Islet of Langerhans (tissue), 1 donor: ENCODE data around the gene MT1B.
"Not testable (repeated sequence)": the region's sequence is repeated elsewhere in the genome, so short reads cannot be mapped to it uniquely, and the experiment has no call there.

ENCODE experiments used
- FAIRE-seq: peaks from one replicate; lab custom pipeline; 2011; peaks lifted over from hg19 to GRCh38; lab: Jason Lieb, UNC

MT1B gene

DNA sequence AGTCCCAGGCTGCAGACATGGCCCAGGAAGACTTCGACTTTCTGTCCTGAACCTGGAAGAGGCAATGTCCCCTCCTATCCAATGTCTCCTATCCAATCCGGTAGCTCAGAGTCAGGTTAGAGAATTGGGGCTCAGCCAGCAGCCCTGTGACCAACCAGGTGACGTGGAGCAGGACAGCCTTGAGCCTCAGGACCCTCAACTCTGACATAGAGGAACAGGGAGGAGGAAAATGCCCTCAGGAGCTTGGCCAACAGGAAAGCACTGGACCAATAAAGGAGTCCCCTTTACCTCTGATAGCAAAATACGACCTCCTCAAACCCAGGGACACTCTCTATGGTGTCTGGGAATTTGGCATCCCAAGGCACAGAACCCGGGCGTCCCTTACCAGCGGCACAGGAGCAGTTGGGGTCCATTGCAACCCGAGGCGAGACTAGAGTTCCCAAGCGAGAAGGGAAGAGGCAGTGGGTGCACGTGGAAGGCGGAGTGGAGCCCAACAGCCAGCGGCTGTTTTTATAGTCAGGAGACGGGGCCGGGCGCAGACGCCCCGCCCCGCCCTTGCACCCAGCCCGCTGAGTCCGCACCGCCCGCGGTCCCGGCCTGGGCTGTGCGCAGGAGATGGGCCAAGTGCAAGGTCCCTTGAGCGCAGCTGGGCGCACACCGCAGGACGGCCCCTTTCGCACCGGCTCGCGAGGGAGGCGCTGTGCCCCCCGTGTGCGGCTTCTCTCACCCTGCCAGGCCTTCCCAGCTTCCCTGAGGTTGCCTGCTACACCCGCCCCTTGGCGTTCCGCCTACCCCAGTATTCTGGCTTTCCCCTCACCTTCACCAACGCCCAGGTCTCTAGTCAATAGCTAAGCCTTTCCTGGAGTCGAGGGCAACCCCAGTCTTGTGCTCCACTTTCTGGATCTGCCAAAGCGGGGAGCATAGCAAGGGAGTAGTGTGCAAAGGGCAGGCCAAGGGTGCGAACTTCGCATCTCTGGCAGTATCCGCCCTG lies 16.2 kb downstream of the MT1B start, which contains the start of gene MT1G:
MT1G (minus strand) TSS at position 485 of the 991 bp plus-strand sequence; CDS start at position 413, 72 bp downstream.
- FAIRE-seq, result no peak

DNA sequence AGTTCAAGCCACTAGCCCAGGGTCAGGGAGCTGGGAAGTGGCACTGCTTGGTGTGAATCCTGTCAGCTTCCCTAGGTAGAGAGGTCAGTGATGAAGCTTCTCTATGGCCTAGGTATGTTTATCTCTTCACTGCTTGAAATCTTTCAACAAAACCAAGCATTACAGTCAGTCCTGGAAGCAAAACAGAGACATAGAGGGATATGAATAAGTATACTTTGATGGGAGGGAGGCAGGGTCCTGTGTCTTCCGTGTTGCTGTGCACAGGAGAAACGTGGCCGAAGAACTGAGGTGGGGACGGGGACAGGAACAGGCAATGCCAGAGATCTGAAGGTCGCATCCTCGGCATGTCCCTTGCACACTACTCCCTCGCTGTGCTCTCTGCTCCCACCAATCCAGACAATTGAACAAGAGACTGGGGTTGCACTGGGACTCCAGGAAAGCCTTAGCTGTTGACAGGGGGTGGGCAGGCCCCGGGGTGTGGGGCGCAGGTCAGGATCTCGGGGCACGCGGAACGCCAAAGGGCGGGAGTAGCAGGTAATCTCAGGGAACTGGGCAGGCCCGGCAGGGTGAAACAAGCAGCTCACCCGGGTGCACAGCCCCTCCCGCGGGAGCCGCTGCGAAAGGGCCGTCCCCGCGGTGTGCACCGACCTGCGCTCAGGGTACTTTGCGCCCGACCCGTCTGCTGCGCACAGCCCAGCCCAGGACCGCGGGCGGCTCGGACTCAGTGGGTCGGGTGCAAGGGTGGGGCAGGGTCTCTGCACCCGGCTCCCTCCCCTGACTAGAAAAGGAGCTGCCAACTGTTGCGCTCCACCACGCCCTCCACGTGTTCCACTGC lies 17.5 kb downstream of the MT1B start, which contains the start of gene MT1H:
MT1H (plus strand) TSS at position 810 of the 835 bp plus-strand sequence. CDS start 71 bp downstream, outside the sequence.
- no peak for FAIRE-seq

DNA sequence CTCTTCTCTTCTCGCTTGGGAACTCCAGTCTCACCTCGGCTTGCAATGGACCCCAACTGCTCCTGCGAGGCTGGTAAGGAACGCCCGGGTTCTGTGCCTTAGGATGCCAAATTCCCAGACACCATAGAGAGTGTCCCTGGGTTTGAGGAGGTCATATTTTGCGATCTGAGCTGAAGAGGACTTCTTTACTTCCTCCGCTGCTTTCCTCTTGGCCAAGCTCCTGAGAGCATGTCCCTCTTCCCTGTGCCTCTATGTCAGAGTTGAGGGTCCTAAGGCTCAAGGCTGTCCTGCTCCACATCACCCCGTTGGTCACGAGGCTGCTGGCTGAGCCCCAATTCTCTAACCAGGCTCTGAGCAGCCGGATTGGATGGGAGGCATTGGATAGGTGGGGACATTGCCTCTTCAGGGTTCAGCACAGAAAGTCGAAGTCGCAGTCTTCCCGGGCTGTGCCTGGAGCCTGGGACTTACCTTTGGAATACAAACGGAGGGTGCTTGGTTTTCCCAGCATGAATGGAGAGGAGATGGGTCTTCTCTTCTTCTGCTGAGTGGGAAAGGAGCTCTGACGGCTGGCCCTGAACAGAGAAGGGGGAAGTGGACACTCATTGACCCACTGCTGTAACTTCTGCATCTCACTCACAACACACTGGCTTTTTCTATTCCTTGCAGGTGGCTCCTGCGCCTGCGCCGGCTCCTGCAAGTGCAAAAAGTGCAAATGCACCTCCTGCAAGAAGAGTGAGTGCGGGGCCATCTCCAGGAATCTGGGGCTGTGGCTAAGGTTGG lies 18.3 kb downstream of the MT1B start:
- FAIRE-seq, result no peak

DNA sequence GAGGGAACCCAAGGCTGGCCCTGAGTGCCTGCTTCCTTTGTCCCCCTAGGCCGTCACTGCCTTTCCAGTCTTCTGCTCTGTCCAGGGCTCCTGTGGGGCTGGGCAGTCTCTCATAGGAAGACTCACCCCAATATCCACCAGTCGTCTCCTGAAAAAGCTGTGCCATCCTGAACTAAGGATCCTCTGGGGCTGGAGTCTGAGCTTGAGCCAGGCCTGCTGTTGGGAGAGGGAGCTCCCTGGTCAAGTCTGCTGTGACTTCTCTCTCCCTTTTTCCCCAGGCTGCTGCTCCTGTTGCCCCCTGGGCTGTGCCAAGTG lies 18.9 kb downstream of the MT1B start:
- FAIRE-seq, result no peak

DNA sequence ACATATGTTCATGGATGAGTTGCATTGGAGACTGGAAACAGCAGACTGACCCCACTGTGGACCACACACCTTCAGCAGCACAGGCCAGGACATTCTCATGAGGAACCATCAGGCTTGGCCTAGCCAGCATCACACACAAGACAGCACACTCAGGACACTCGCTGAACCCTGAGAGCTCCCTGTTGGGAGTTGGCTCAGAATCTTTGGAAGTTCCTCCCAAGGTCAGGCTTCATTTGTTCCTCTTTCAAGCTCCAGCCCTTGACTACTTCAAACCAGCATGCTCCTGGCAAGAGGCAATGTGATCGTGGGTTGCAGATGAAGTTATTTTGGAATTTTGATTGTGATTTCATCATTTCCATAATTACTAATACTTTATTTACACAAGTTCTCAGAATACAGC lies 20.0 kb downstream of the MT1B start:
- not testable (repeated sequence) for FAIRE-seq

DNA sequence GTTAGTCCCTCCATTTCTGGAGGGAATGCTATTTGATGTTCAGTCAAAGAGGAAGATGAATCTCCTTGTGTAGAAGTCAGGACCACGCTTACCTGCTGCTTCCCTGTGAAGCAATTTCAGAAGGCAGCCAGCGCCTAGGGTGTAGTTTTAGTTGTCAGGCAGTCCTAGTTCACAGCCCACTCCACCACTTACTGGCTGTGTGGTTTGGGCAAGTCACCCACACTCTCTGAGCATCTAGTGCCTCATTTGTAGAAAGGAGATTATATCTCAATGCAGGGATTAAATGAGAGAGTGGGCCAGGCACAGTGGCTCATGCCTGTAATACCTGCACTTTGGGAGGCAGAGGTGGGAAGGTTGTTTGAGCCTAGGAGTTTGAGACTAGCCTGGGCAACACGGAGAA lies 20.5 kb downstream of the MT1B start:
- FAIRE-seq, result not testable (repeated sequence)

DNA sequence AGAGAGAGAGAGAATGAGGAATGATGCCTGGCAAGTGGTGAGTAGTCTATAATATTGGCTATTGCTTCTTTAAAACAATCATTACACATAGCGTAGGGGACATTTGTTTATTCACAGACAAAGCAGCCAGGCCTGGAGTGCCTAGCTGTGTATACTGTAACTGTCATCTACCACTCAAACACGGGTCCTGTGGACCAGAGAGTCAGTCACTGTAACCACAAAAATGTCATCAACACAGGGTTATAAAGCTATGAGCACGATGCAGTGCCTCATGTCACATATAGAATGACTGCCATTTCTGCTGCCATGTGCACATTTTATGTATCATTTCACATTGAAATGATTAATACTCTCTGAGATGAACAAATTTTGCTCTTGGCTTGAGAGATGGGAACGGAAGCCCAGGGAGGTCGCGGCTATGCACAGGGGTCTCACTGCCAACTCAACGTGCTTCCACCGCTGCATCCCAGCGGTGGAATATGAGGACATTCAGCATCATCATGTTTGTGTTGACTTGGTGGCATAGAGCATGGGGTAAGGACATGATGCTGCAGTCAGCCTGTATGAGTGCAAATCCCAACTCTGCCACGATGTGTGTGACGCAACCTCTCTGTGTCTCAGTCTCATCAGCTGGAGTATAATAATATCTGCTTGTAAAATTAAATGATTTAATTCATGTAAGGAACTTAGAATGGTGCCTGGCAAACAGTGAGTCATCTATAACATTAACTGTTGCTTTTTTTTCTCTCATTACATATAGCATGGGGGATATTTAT lies 21.3 kb downstream of the MT1B start:
- FAIRE-seq, result no peak

DNA sequence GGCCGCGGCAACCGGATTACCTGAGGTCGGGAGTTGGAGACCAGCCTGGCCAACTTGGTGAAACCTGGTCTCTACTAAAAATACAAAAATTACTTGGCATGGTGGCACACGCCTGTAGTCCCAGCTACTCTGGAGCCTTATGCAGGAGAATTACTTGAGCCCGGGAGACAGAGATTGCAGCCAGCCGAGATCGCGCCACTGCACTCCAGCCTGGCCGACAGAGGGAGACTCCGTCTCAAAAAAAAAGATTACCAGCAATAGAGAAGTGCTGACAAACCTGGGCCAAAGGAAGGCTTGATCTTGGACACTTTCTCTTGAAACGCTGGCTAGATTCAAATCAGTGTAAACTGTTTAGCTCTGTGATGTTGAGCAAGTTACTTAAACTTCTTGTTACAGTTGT lies 22.2 kb downstream of the MT1B start:
- no peak for FAIRE-seq

DNA sequence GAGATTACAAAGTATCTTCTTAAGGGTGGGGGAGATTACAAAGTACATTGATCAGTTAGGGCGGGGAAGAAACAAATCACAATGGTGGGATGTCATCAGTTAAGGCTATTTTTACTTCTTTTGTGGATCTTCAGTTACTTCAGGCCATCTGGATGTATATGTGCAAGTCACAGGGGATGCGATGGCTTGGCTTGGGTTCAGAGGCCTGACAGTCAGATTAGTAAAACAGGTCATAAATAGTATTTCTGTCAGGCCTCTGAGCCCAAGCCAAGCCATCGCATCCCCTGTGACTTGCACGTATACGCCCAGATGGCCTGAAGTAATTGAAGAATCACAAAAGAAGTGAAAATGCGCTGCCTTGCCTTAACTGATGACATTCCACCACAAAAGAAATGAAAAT lies 22.9 kb downstream of the MT1B start:
- not testable (repeated sequence) for FAIRE-seq

DNA sequence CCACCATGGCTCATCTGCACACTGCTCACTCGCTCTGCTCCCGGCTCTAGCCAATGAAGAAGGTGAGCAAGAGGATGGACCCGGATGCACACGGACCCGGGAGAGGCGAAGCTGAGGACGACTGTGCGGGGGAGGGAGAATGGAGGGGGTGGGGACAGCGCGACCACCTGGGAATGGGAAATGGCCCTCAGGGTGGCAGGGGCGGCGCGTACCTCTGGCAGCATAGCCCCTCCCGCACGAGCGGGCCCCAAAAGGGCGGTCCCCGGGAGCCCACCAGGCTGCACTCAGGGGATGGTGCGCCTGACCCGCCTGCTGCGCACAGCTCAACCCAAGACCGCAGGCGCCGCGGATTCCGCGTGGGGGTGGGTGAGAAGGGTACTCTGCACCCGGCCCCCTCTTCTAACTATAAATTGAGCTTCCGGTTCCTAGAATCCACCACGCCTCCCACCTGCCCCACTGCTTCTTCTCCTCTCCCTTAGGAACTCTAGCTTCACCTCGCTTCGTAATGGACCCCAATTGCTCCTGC lies 24.1 kb downstream of the MT1B start:
- no peak for FAIRE-seq

DNA sequence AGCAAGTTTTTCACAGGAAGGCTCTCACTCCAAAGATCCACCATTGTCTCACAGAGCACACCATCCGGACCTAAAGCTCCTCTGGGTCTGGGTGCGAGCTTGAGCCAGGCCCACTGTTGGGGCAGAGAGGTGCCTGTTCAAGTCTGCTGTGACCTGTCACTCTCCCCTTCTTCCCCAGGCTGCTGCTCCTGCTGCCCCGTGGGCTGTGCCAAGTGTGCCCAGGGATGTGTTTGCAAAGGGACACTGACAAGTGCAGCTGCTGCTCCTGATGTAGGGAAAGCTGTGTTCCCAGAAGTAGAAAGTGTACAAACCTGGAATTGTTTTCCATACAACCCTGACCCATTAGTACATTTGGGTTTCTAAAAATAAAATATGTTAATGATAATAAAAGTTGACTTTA lies 25.8 kb downstream of the MT1B start:
- FAIRE-seq, result no peak

DNA sequence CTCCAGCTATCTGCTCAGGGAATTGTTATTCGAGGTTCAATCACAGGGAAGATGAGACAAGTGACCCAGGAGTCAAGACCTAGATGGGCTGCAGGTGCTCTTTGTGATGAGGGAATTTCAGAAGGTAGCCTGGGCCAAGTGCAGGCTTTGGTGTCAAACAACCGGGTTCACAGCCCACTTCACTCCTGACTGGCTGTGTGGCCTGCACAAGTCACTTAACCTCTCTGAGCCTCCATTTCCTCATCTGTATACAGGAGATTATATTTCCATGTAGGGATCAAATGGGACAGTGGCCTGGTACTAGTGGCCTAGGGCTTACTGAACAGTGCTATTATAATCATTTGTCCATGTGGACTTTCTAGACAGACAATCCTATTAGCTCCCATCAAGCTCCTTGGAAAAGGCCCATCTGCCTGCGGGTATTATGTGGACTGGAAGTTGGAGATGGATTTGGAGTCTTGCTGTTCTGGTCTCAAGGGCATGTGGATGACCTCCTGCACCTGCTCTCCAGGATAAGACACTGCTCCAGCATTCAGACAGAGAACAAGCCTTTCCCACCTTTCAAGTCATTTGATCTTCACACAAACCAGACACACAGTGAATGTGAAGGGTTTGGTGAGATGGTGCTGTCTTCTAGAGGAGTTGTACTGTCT lies 27.5 kb downstream of the MT1B start:
- FAIRE-seq, result no peak

DNA sequence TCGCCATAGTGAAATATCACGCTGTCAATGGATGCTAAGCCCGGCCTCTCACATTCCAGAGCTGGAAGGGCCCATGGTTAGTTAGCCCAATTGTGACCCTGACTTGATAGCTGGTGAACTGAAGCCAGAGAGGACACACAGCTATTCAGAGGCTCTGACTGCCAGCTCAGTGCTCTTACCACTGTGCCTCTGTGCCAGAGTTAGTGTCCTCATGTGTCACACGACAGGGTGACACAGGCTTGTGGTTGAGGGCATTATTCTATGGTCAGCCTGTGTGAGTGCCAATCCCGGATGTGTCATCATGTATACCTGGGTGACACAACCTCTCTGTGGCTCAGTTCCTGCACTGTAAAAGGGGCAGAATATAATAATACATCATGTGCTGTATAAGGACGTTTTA lies 28.1 kb downstream of the MT1B start:
- FAIRE-seq, result no peak

DNA sequence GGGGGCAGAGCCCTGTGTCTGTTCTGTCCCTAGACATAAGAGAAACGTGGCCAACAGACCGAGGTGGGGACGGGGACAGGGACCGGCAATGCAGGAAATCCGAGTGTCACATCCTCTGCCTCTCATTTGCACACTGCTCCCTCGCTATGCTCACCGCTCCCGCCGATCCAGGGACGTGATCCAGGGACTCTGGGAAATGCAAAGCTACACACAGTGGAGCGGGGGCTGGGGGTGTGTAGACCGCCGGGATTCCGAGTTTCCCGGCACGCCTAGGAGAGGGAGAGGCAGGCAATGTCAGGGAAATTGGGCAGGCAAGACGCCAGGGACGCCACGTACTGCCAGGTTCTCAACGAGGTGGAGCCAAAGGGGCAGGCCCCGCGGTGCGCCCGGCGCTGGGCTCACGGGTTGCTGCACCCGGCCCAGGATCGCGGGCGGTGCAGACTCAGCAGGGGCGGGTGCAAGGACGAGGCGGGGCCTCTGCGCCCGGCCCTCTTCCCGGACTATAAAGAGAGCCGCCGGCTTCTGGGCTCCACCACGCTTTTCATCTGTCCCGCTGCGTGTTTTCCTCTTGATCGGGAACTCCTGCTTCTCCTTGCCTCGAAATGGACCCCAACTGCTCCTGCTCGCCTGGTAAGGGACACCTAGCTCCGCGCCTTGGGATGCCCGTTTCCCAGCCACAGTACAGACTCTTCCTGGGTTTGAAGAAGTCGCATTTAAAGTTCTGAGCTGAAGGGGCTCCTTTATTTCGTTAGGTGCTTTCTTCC lies 30.4 kb downstream of the MT1B start, which contains the start of gene MT1X:
MT1X (plus strand) TSS at position 532 of the 764 bp plus-strand sequence; CDS start at position 603, 71 bp downstream.
- no peak for FAIRE-seq

DNA sequence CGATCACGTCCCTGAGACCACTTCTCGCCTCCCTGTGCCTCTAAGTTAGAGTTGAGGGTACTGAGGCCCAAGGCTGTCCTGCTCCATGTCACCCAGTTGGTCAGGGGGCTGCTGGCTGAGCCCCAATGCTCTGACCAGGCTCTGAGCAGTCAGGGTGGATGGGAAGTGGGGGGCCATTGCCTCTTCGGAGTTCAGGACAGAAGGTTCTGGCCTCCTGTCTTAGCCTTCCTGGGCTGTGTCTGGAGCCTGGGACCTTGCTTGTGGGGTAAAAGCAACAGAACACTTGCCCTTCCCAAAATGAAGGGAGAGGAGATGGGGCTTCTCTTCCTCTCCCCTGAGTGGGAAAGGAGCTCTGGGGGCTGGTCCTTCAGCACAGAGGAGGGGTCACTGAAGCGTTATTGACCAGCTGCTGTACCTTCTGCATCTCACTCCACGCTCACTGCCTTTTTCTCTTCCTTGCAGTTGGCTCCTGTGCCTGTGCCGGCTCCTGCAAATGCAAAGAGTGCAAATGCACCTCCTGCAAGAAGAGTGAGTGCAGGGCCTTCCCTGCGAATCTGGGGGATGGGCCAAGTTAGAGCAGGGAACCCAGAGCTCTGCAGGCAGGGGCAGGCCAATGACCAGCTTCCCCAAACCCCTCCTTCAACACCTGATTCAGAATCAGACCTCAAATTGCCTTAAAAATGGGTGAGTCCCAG lies 31.2 kb downstream of the MT1B start:
- FAIRE-seq, result no peak

DNA sequence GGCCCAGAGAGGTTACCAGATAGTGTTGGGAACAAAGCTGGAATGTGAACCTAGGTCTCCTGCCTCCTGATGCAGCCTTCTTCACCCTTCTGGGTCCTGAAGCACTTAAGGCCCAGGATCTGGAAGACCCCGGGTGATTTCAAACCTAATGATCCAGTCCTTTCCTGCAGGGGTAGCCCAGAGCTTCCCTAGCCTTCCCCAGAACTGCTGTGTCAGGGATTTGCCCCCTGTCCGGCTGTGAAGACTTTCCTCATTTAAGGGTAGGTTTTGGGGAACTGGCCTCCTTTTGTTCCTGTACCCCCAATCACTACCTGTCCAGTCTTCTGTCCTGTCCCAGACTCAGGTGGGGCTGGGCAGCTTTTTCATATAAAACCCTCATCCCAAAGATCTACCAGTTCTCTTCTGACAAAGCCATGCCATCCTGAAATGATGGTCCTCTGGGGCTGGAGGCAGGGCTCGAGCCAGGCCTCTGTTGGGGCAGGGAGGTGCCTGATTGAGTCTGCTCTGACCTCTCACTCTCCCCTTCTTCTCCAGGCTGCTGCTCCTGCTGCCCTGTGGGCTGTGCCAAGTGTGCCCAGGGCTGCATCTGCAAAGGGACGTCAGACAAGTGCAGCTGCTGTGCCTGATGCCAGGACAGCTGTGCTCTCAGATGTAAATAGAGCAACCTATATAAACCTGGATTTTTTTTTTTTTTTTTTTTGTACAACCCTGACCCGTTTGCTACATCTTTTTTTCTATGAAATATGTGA lies 31.9 kb downstream of the MT1B start:
- no peak for FAIRE-seq

DNA sequence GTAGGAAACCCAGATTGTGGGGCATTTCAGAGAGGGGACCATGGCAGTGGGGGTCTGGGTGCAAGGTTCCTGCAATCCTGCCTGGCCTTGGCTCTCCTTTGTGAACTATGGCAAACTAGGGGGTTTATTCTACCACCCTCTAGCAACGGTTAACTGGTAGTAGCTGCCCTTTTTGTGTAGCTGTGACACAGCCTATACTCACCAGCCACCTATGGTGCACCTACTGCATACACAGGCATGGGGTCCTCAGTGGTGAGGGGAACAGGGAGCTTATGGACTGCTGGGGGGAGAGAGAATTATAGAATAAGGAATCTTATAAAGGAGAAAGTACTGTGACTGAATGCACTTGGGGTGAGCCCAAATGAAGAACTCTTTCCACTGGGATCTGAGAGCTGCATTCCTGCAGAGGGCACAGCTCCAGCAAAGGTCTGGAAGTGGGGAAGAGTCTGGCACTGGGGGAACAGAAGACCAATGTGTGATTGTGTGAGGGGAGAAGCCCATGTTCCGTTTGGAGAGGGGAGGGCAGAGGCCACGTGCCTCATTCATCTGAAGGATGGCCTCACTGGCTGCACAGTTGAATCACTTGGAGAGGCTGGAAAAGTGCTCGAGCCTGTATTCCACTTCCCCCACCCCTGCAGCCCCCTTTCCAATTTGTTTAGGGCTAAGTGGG lies 32.7 kb downstream of the MT1B start:
- FAIRE-seq, result no peak
